Kidney (tissue), 14 donors: ENCODE measurements around the gene GNPAT. TPM values are rescaled to one million over a fixed set of nuclear protein-coding genes. Genes with fewer than 3 reads are reported as not detected.

Experiments used
- DNase-seq, 5 donors: peaks; one replicate each; pipeline ENCODE4 v3.0.0-alpha.2; 2013 to 2020
- FAIRE-seq: peaks from 2 replicates; lab custom pipeline; 2012; peaks lifted over from hg19 to GRCh38; lab: Jason Lieb, UNC
- H3K27ac ChIP-seq, 2 donors: one replicate each; pipeline ENCODE4 v1.7.0; 2013; ENCODE audit warnings: low read depth in 2 of 2, low read length in 2 of 2, inconsistent platforms in 1 of 2
- H3K27me3 ChIP-seq: one replicate; pipeline ENCODE4 v1.7.1; 2013; ENCODE audit warnings: low read length, inconsistent platforms; ENCODE audit not compliant: control insufficient read depth, insufficient read depth
- H3K36me3 ChIP-seq, 3 donors: one replicate each; pipeline versions ENCODE4 v1.7.0 to v1.7.1; 2013; ENCODE audit warnings: low read length in 3 of 3, control low read depth in 1 of 3, inconsistent platforms in 1 of 3; ENCODE audit not compliant: insufficient read depth in 3 of 3, control insufficient read depth in 2 of 3
- H3K4me1 ChIP-seq, 3 donors: one replicate each; pipeline versions ENCODE4 v1.7.0 to v1.7.1; 2013; ENCODE audit warnings: low read length in 3 of 3, inconsistent platforms in 1 of 3, low read depth in 1 of 3; ENCODE audit not compliant: control insufficient read depth in 2 of 3, insufficient read depth in 2 of 3
- H3K4me3 ChIP-seq, 3 donors: one replicate each; pipeline versions ENCODE4 v1.7.0 to v1.8.1; 2013; ENCODE audit warnings: low read length in 3 of 3, control low read depth in 1 of 3, inconsistent platforms in 1 of 3
- H3K9ac ChIP-seq, 3 donors: one replicate each; pipeline versions ENCODE4 v1.7.0 to v1.7.1; 2013; ENCODE audit warnings: low read length in 3 of 3, control low read depth in 1 of 3, inconsistent platforms in 1 of 3
- H3K9me3 ChIP-seq, 3 donors: one replicate each; pipeline versions ENCODE4 v1.7.0 to v1.7.1; 2013; ENCODE audit warnings: low read length in 3 of 3, control low read depth in 1 of 3, inconsistent platforms in 1 of 3; ENCODE audit not compliant: control insufficient read depth in 2 of 3, insufficient read depth in 1 of 3
- intact Hi-C: fragments of 100-400 bp; cut with DNase I; formaldehyde crosslinking; loops from one replicate; pipeline ENCODE4 v1.11.1; 2022
- polyA plus RNA-seq: library from polyadenylated mRNA; stranded (reverse); fragments of 350-450 nt; fragmentation: Illumina TruSeq; extraction: RNeasy Lipid Tissue Mini Kit (QIAGEN cat#74804); gene quantifications from one replicate; pipeline ENCODE4 v1.2.3, GENCODE V29; 2014; ENCODE audit warnings: low read depth, low replicate concordance; ENCODE audit not compliant: insufficient read depth
- total RNA-seq: library from RNA; stranded (reverse); fragmentation: NEBNext Ultra II Directional; extraction: Animal tissue kit (Norgen Biotek cat#: 25700); gene quantifications from one replicate; pipeline ENCODE4 v1.2.1, GENCODE V29; 2021
- TF ChIP-seq, protein P1 (sequence below): IDR thresholded peaks from 3 replicates; pipeline ENCODE4 v1.5.1; 2012; ENCODE audit warnings: mild to moderate bottlenecking, moderate library complexity, borderline replicate concordance; ENCODE audit not compliant: insufficient read depth; ENCODE audit errors: extremely low read depth
- donor health status: control.
- donor health status: control.
- donor health status: control.
- donor health status: control.
- donor health status: control.
- donor health status: DM: yes; HTN: yes; CAD: no.
- donor health status: Normal renal cell carcinoma (clear cell type).

Gene GNPAT
- total and polyA plus RNA-seq, 2 donors from 2014 or later = 31.2 to 33.7 TPM

DNA sequence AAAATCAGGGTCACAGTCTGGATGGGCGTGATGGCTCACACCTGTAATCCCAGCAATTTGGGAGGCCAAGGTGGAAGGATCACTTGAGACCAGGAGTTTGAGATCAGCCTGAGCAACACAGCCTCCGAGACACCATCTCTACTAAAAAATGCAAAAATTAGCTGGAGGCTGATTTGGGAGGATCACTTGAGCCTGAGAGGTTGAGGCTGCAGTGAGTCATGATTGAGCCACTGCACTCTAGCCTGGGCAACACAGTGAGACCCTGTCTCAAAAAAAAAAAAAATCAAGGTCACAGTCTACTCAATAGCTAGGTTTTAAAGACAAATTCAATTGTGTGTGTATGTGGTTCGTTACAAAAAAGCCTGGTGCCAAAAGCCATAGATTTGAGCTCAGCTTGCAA is 44.7 kb upstream of the GNPAT start:
- peaks cover 0 to 18% (median 11%) of the 10 kb centered on the region in 3 donors for H3K4me1 ChIP-seq
- no peaks in the 10 kb centered on the region for H3K27me3 ChIP-seq
- no peak overlapping the region for H3K9ac ChIP-seq
- no peaks in the 10 kb centered on the region for H3K36me3 ChIP-seq
- intact Hi-C loops = no loop called here
- no peak for DNase-seq
- FAIRE-seq = no peak
- no peaks in the 10 kb centered on the region for H3K9me3 ChIP-seq
- TF ChIP-seq, protein P1, sequence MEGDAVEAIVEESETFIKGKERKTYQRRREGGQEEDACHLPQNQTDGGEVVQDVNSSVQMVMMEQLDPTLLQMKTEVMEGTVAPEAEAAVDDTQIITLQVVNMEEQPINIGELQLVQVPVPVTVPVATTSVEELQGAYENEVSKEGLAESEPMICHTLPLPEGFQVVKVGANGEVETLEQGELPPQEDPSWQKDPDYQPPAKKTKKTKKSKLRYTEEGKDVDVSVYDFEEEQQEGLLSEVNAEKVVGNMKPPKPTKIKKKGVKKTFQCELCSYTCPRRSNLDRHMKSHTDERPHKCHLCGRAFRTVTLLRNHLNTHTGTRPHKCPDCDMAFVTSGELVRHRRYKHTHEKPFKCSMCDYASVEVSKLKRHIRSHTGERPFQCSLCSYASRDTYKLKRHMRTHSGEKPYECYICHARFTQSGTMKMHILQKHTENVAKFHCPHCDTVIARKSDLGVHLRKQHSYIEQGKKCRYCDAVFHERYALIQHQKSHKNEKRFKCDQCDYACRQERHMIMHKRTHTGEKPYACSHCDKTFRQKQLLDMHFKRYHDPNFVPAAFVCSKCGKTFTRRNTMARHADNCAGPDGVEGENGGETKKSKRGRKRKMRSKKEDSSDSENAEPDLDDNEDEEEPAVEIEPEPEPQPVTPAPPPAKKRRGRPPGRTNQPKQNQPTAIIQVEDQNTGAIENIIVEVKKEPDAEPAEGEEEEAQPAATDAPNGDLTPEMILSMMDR = no peak
- H3K27ac ChIP-seq = no peak overlapping the region
- no peak overlapping the region for H3K4me3 ChIP-seq

DNA sequence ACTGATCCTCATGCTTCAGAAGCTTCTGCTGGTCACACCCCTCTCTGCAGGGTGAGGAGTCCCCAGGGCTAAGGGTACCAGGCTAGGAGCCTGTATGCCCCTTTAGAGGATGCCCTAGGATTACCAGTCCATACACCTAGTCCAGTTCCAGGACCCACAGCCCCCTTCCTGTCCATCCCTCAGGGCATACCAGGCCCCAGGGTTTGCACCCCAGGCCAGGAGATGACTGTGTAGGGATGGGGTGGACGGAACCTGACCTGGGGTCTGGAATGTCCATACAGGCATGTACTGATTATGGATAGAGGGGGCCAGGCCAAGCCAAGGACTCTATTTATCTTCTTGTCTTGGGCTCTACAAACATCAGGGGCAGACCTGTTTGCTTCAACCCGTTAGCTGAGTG is 44.3 kb upstream of the GNPAT start:
- Histone ChIP-seq H3K4me3 (no peak overlapping the region), H3K4me1 (peaks cover 0 to 18% (median 11%) of the 10 kb centered on the region in 3 donors), H3K9ac (no peak overlapping the region), H3K36me3 (no peaks in the 10 kb centered on the region), H3K27ac (no peak overlapping the region), H3K27me3 (no peaks in the 10 kb centered on the region), H3K9me3 (no peaks in the 10 kb centered on the region)
- TF ChIP-seq, protein P1 = no peak
- DNase-seq (peak in 1 of 5 donors; percentile 27), FAIRE-seq (no peak)
- intact Hi-C loops = no loop called here

DNA sequence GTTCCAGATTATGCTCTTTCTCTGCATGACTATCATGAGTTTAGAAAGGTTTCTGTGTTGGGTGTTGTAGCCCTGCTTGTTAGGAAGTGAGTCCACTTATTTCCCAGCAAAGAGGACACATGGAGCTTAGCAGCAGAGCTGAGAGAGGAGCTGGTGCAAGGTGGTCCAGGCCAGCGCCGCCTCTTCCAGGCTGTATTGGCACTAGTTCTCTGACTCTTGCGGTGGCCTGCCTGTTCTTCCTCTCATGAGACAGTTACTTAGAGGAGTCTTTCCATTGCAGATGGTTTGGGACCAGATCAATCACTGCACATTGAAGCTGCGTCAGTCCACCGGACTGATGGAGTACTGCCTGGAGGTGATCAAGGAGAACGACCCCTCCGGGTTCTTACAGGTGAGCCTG is 41.1 kb upstream of the GNPAT start:
- DNase-seq = peak in 1 of 5 donors; percentile 42
- no peaks in the 10 kb centered on the region for H3K9me3 ChIP-seq
- no peak for FAIRE-seq

More for the DNA sequence above, 41.1 kb upstream of the GNPAT start:
- Histone ChIP-seq H3K36me3 (no peaks in the 10 kb centered on the region), H3K4me1 (no peaks in the 10 kb centered on the region), H3K27me3 (no peaks in the 10 kb centered on the region), H3K9ac (no peak overlapping the region), H3K27ac (no peak overlapping the region), H3K4me3 (no peak overlapping the region)
- TF ChIP-seq, protein P1 = no peak
- intact Hi-C loops = loop anchor here (10.0 kb wide), 1 partner anchor 405 kb away; no protein-coding TSS in a partner anchor
